Caki2 (cell line): ENCODE results near the gene CFTR. TPM values are rescaled to one million over a fixed set of nuclear protein-coding genes. Genes with fewer than 3 reads are reported as not detected.

Experiments used
- DNase-seq: peaks from one replicate; pipeline ENCODE4 v3.0.0-alpha.2; 2015; ENCODE audit warnings: low read depth
- in situ Hi-C: cut with HindIII; loops from 2 replicates; pipeline ENCODE4 v1.10.0; 2016; ENCODE audit warnings: low sequenced_read_pairs, low pct_unique_long_range_greater_than_20kb, mixed read lengths
- total RNA-seq: library from RNA; depleted of rRNA; stranded (reverse); fragments of >200 nt; shearing (Covaris generic); gene quantifications from 2 replicates; pipeline ENCODE4 v1.2.3, GENCODE V29; 2014; ENCODE audit warnings: low replicate concordance

CFTR gene
- total RNA-seq, 1 experiment from 2014 or later: not detected

GRCh38 chr7:117565226-117565625 lies 85.4 kb downstream of the CFTR start:
- in situ Hi-C loops: no loop called here
- DNase-seq: no peak

DNA sequence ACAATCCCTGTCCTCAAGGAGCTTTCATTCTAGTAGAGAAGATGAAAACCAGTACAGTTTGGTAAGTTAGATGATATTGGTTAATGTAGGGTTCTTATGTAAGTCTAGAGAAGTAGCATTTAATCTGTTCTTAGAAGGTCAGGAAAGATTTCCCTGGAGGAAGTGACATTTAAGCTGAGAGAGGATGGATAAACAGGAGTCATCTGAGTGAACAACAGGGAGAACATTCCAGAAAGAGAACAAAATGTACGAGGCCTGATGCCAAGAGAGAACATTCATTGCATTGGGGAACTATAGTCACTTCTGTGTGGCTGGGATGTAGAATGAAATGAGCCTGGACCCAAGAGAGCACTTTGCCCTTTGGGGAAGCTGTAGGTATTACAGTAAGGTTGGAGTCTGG lies 88.0 kb downstream of the CFTR start:
- in situ Hi-C loops: no loop called here
- no peak for DNase-seq

DNA sequence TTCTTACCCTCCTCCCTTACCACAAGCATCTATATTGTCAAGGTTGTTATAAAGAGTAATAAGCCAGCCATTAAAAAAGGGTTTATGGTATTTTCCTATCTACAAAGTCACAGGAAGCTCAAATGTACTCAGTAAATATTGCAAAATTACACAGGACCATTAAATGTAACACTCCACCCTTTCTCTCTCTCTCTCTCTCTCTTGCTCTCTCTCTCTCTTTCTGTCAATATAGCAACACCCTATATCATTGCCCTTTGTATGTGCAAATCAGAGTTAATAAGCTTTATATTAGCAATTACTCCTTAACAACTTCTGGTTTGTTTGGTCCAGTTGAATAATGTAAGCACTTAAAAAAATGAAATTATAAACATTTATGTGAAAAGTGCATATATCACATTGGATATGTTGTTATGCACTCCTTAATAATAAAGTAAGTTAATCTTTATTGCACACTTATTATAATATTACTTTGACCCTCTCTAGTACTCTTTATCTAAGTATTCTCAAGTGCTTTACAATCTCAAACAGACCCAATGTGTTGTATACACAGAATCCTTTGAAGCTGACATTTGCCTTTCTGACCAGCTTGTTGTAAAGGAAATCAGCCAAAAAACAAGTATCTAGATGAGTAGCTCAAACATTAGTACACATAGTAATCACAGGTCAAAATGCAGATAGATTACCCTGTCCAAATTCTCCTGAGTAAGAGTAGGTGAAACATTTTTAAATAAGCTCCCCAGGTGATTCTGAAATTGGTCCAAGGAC lies 93.2 kb downstream of the CFTR start:
- DNase-seq: no peak
- in situ Hi-C loops: no loop called here

GRCh38 chr7:117581424-117581823 lies 101.6 kb downstream of the CFTR start:
- no peak for DNase-seq

GRCh38 chr7:117582219-117582704 lies 102.4 kb downstream of the CFTR start:
- in situ Hi-C loops: no loop called here
- peak; percentile 6 for DNase-seq

More at GRCh38 chr7:117581424-117581823, 101.6 kb downstream of the CFTR start:
- in situ Hi-C loops: no loop called here

- in situ Hi-C loops: no loop called here
- DNase-seq: no peak
Measured at GRCh38 chr7:117587931-117588330, 108.1 kb downstream of the CFTR start.

DNA sequence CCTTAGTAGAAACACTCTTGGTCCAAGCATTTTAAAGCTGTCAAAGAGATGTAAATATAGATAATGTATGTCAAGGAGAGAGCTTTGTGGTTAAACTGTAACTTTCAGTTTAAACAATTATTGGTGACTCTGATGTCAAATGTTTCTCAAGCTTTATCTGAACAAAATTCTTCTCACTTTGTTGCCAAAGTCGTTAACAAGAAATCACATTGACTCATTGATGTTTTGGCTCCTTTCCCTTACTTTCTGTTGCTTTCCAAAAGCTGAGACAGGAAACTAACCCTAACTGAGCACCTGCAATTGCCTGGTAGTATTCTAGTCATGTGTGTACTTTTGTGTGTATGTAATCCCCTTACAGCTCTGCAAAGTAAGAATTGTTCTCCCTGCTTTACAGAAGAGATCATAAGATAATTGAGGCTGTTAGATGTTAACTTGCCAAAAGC lies 108.5 kb downstream of the CFTR start:
- peak; percentile 19 for DNase-seq
- in situ Hi-C loops: no loop called here

- in situ Hi-C loops: no loop called here
- no peak for DNase-seq
Measured at GRCh38 chr7:117590191-117590590, 110.4 kb downstream of the CFTR start.

DNA sequence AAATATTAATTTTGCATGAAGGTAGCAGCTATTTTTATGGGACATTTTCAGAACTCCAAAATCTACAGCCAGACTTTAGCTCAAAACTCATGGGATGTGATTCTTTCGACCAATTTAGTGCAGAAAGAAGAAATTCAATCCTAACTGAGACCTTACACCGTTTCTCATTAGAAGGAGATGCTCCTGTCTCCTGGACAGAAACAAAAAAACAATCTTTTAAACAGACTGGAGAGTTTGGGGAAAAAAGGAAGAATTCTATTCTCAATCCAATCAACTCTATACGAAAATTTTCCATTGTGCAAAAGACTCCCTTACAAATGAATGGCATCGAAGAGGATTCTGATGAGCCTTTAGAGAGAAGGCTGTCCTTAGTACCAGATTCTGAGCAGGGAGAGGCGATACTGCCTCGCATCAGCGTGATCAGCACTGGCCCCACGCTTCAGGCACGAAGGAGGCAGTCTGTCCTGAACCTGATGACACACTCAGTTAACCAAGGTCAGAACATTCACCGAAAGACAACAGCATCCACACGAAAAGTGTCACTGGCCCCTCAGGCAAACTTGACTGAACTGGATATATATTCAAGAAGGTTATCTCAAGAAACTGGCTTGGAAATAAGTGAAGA lies 112.3 kb downstream of the CFTR start:
- in situ Hi-C loops: no loop called here
- DNase-seq: no peak

DNA sequence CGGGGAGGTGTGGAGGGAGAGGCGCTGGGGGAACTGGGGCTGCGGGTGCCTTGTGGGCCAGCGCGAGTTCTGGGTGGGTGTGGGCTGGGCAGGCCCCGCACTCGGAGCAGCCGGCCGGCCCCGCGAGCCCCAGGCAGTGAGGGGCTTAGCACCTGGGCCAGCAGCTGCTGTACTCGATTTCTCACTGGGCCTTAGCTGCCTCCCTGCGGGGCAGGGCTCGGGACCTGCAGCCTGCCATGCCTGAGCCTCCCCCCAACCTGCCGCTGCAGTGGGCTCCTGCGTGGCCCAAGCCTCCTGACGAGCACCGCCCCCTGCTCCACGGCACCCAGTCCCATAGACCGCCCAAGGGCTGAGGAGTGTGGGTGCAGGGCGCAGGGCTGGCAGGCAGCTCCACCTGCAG lies 116.3 kb downstream of the CFTR start:
- no peak for DNase-seq
- in situ Hi-C loops: no loop called here

- no peak for DNase-seq
- in situ Hi-C loops: no loop called here
Measured at GRCh38 chr7:117597755-117598154, 117.9 kb downstream of the CFTR start.

- in situ Hi-C loops: no loop called here
- DNase-seq: no peak
Measured at GRCh38 chr7:117600911-117601310, 121.1 kb downstream of the CFTR start.

GRCh38 chr7:117603627-117604026 lies 123.8 kb downstream of the CFTR start:
- in situ Hi-C loops: no loop called here

GRCh38 chr7:117605712-117606111 lies 125.9 kb downstream of the CFTR start:
- in situ Hi-C loops: no loop called here

More at GRCh38 chr7:117603627-117604026, 123.8 kb downstream of the CFTR start:
- DNase-seq: no peak

DNA sequence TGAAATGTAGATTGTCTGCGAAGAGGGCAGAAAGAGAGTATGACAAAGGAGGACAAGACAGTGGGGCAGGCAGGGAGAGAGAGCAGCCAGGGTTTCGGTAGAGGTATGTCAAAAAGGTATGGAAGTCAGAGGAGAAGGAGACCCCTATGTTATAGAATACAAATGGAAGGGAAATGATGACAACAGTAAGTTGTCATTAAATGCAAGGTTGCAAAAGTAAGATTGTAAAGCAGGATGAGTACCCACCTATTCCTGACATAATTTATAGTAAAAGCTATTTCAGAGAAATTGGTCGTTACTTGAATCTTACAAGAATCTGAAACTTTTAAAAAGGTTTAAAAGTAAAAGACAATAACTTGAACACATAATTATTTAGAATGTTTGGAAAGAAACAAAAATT lies 126.3 kb downstream of the CFTR start:
- in situ Hi-C loops: no loop called here
- DNase-seq: no peak

More at GRCh38 chr7:117605712-117606111, 125.9 kb downstream of the CFTR start:
- no peak for DNase-seq

GRCh38 chr7:117610396-117610795 lies 130.6 kb downstream of the CFTR start:
- no peak for DNase-seq
- in situ Hi-C loops: no loop called here

DNA sequence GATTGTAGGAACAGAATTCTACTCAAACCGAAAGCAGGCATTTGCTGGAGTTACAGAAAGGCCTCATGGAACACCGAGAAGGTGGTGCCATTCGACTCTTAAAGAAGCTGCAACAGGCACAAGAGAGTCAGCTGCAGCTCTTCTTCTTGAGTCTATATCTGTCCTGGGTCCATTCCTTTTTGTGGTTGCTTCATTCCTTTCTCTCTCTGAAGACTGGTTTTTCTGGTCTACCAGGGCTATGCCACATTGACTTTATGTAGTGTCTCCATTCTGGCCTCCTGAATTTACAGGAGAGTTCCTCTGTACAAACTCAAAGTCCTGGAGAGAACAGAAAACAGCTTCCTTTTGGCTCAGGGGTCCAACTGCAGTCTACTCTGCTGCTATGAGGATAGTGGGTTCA lies 132.8 kb downstream of the CFTR start:
- in situ Hi-C loops: no loop called here
- no peak for DNase-seq

DNA sequence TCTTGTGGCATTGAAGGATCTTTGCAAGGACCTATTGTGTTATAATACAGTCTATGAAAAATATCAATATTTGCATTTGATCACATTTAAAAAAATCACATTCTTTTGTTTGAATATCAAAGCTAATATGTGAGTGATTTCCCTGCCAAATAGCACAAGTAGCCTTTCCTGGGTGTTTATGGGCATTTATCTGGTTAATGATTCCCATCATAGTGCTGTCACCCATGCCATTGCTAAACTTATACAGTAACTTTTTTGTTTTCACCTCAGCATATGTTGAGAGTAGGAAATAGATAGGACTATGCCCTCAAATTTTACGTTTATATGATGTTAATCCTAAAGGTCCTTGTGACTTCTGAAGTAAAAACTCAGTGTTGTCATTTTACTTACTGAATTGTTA lies 136.9 kb downstream of the CFTR start:
- DNase-seq: no peak
- in situ Hi-C loops: no loop called here

DNA sequence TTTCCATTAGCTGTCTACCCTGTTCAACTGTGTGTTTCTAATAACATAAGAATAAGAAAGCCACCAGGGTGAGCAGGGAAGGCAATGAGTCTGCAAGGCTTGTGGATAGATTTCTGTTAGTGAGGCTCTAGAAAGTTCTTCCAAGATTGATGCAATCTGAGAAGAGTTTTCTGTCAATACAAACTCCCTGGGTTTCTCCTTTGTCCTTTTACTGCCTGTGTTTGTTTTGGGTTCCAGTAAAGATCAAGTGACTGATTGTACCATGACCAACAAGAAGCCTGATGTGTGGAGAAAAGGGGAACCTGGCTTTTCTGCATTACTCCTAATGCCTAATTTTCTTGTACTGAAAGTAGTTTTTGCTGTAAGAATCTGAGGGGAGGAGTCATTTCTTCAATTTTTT lies 139.9 kb downstream of the CFTR start:
- no peak for DNase-seq
- in situ Hi-C loops: no loop called here
